GM10266 (cell line): ENCODE results near the gene FBXO28.
A peak's percentile ranks its signal among the peaks of the same experiment; 100 is the strongest.

Experiments used
- DNase-seq: peaks from one replicate; pipeline ENCODE4 v3.0.0; 2012; ENCODE audit errors: extremely low spot score
- TF ChIP-seq, protein P1 (sequence below): IDR thresholded peaks from 2 replicates; pipeline ENCODE4 v1.5.1; 2012; ENCODE audit warnings: mild to moderate bottlenecking, low read depth; ENCODE audit not compliant: control insufficient read depth, insufficient read depth; ENCODE audit errors: missing control alignments

The FBXO28 gene

DNA sequence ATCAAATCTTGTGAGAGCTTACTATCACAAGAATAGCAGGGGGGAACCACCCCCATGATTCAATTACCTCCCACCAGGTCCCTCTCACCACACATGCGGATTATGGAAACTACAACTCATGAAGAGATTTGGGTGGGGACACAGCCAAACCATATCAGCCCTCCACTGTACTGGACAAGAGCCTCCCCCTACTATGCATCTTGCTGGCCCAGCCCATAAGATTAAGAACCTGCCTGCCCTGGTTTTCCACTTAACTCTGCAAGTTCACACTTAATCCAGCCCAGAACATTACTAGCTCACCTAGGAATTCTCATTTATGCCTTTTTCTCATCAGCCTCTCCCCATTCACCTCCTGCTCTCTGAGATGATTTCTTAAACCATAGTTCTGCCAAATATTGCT lies 18.0 kb upstream of the FBXO28 start:
- TF ChIP-seq, protein P1, sequence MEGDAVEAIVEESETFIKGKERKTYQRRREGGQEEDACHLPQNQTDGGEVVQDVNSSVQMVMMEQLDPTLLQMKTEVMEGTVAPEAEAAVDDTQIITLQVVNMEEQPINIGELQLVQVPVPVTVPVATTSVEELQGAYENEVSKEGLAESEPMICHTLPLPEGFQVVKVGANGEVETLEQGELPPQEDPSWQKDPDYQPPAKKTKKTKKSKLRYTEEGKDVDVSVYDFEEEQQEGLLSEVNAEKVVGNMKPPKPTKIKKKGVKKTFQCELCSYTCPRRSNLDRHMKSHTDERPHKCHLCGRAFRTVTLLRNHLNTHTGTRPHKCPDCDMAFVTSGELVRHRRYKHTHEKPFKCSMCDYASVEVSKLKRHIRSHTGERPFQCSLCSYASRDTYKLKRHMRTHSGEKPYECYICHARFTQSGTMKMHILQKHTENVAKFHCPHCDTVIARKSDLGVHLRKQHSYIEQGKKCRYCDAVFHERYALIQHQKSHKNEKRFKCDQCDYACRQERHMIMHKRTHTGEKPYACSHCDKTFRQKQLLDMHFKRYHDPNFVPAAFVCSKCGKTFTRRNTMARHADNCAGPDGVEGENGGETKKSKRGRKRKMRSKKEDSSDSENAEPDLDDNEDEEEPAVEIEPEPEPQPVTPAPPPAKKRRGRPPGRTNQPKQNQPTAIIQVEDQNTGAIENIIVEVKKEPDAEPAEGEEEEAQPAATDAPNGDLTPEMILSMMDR, result no peak
- no peak for DNase-seq

DNA sequence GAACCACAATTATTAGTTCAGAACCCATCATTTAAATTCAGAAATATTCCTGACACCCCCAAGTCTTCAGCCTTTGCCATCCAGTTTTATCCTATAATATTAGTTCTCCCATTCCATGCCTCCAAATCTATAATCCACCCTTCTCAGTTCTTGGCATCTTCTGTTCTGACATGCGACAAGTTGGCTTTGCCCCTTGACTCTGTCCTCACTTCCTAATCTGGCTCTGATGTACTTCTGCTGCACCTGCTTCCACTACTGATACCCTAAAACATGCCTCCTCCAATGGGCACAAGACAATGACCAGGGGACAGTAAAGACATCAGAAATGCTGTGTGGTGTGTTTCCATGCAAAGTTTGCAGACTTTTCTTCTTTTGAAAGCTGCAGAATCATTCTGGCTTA lies 17.1 kb upstream of the FBXO28 start:
- TF ChIP-seq, protein P1, result no peak
- no peak for DNase-seq

DNA sequence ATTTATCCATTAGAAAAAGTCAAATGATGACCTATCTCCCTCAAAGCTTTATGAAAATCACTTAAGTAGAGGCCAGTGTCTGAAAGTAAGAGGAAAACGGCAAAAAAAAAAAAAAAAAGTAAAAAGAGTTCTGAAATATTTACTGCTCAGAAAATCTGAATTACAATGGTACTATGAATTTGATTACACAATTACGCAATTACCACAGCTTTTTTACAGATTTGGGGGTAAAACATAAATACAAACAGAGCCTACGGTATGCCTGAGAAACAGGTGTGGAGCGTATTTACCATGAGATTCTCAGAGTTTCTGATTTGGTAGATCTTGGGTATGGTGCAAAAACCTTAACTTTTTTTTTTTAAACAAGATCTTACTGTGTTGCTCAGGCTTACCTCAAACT lies 15.9 kb upstream of the FBXO28 start:
- DNase-seq, result no peak
- TF ChIP-seq, protein P1, result no peak

DNA sequence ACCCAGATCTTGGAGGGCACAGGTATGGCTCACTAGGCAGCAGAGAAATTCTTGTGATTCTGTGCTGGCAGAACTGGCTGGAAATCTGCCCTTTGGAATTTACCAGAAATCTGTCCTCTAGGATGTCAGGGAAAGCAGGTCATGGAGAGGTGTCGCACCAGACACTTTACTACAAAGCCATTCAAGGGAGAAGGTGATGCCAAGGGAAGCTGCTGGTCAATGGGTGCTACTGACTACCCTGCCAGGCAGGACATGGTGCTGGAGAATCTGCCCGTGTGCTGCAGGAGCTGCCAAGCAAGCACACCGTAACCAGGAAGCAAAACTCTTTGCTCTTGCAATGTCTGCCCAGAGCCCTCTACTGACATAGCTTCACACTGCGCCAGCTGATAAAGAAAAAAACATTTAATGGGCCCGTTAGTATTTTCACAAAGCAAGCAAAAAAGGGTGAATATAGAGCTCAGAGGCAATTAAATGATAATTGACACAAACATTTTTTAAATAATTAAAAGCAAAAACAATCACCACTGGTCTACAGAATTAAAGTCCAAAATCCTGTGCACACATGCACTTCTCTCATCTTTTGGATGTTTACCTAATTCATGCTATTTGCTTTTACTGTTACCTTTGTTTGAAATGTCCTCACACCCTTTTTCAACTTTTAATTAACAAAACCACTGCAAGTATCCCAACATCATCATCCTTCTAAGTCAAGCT lies 7.2 kb upstream of the FBXO28 start:
- peak; percentile 71 for DNase-seq

DNA sequence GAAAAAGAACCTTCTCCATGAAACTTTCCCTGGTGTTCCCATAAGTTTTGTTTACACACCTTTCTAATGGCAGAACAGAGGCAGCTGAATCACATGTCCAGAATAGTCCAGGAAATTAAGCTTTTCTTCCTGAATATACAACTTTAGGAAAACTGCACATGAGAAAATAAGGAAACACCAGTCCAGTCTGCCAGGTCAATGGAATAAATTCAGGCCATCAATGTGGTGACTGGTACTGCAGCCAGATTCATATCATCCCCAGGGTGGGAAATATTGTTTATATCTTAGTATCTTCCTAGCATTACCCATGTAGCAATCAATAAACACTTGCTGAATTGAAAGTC lies 6.7 kb upstream of the FBXO28 start:
- TF ChIP-seq, protein P1, result no peak
- no peak for DNase-seq

More for the DNA sequence above, 7.2 kb upstream of the FBXO28 start:
- TF ChIP-seq, protein P1, result peak; percentile 52

DNA sequence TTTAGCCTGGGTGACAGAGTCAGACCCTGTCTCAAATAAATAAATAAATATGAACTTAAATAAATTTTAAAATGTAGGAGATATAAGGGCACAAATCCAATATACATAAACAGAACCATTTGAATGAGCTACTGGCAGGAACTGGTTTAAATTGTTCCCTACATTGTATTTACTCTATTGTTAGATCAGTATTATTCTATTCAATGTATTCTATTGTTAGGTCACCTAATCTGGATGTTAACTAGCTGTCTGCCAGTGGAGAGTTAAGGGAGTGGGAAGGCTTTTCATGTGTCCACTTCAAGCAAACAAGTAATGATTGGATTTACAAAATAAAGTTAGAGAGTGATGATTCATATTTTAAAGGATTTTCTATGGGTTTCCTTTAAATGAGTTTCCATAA lies 4.9 kb upstream of the FBXO28 start:
- DNase-seq, result no peak
- TF ChIP-seq, protein P1, result no peak

DNA sequence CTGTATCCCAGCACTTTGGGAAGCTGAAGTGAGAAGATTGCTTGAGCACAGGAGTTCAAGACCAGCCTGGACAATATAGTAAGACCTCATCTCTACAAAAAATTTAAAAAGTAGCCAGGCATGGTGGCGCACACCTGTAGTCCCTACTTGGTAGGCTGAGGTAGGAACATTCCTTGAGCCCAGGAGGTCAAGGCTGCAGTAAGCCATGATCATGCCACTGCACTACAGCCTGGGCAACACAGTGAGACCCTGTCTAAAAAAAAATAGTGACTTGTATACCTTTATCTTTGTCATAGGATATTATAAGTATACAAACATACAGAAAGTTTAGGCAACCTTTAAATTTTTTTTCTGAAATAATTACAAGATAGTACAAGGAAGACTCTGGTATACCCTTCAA lies 3.9 kb upstream of the FBXO28 start:
- DNase-seq, result no peak
- TF ChIP-seq, protein P1, result no peak
